ENCODE data around the gene SLC7A8. TPM values are rescaled to one million over a fixed set of nuclear protein-coding genes. Genes with fewer than 3 reads are reported as not detected.
A peak's percentile ranks its signal among the peaks of the same experiment; 100 is the strongest.

SLC7A8 gene
- polyA plus RNA-seq, 1 donor, result 5.6 TPM

DNA sequence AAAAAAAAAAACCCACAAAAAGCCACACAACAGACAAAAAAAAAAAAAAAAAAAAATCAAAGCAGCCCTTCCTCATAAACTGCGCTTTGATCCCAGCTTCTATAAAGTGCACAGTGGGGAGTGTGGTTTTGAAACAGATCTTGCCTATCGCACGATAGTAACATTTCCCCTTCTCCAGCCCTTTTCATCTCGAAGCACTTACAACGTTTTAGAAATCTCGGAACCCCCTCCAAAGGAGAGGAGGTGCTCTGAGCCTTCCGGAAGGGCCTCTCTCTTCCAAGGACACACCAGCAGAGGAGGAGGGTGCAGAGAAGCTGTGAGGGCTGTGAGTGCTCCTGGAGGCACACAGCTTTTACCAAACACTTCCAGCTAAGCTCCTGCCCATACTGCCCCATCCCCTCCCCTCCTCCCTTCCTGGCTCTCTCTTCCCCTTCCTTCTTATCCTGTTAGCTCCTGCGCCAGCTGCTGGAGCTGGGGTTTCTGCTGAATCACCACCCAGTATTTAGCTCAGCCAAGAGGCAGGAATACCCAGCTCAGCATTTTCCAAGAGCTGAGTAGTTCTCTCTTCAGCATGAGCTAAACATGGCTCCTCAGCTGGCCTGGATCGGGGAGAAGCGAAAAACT is 28.4 kb downstream of the SLC7A8 start:
- peak; percentile 85 for DNase-seq

DNA sequence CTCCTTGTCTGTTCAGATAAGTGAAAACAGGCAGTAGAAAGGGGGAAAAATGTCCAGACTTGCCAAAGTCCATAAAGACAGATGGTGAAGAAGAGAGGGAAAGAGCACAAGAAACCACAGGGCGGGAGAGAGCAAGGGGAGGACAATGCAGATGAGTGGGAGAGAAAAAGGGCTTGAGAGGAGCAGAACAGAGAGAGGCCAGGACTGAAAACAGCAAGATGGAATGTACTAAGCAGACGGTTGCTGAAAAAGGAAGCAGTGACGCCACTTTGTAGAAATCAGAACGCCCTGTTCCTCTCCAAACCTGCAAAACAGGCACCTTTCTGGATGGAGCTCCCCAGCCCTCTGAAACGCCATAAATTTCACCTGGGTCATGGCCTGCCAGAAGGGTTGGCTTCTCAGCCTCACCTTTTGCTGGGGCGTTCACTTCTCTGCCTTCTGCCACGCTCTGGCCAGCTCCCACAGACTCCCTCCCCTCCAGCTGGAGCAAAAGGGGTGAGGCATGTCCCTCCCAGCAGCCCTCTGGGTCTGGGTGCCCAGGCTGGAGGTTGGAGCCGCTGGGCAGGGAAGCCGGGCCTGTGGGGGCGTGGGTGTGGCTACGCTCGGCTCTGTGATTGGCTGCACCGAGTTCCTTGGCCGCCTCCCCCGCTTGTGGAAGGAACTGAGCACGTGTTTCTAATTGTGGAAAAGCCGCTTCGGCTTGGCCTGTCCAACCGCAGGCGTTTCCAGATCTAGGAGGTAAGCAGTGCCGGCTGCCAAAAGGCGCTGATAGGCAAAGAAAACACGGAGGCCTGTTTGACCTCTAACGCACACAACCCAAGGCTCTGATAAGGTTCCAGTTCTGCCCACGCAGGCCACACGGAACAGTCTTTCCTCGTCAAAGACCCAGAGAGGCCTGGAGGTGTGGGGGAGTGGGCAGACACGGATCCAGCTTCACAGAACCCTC is 29.3 kb downstream of the SLC7A8 start:
- DNase-seq, result peak; percentile 76

DNA sequence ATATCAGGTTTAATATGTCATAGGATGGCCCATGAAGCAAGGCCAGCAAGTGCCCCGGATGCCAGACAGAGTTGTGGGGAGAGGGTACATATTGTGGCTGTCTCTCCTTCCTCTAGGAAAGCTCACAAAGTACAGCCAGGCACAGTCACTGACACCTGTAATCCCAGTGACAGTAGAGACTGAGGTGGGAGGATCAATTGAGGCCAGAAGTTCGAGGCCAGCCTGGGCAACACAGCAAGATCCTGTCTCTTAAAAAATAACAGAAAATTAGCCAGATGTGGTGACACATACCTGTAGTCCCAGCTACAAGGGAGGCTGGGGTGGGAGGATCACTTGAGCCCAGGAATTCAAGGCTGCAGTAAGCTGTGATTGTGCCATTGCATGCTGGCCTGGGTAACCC is 32.1 kb downstream of the SLC7A8 start:
- DNase-seq, result no peak

DNA sequence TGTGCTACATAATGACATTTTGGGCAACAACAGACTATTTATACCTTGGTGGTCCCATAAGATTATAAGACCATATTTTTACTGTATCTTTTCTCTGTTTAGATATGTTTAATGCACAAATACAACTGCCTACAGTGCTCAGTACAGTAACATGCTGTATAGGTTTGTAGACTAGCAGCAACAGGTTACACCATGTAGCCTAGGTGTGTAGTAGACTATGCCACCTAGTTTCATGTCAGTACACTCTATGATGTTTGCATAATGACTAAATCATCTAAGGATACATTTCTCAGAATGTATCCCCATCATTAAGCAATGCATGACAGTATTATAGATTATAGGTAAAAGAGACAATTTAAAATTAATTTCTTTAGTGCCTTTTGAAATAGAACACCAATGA is 33.7 kb downstream of the SLC7A8 start:
- DNase-seq, result no peak

DNA sequence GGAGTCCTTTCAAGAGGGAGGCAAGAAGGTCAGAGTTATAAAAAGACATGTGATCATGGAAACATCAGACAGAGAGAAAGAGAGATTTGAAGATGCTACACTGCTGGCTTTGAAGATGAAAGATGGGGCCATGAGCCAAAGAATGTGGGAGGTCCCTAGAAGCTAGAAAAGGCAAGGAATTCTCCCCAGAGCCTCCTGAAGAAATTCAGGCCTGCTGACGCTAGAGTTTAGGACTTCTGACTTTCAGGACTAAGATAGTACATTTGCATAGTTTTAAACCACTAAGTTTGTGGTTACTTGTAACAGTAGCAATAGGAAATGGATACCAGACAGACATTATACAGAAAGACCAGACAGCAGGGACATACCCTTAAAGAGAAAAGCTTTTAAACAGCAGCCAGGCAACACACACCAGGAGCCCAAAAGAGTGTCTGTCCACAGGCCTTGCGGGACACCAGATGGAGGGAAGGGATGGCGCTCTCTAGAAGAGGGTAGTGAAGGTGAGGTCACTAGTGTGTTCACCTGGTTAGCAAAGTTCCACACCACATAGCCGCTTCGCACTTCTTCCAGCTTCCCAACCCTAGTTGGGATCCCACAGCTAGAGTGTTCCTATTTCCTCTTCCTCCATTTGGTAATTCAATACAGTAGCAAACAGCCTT is 34.7 kb downstream of the SLC7A8 start:
- DNase-seq, result no peak

DNA sequence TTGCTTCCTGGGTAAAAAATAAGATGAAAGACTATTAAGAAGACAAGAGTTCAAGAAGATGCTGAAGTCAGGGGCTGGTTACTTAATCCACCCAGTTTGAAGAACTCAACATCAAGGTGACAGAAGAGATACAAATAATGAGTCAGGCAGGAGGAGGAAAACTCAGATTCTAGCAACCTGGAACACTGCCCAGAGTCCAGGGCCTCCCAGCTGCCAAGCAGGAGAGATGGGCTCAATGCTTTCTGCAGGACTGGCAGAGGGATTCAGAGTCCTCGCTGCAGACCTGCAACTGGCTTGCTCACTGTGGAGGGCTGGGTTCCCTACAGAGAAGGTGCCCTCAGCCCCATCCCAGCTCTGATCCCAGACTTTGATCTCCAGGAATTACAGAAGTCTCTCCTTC is 35.8 kb downstream of the SLC7A8 start:
- DNase-seq, result no peak

DNA sequence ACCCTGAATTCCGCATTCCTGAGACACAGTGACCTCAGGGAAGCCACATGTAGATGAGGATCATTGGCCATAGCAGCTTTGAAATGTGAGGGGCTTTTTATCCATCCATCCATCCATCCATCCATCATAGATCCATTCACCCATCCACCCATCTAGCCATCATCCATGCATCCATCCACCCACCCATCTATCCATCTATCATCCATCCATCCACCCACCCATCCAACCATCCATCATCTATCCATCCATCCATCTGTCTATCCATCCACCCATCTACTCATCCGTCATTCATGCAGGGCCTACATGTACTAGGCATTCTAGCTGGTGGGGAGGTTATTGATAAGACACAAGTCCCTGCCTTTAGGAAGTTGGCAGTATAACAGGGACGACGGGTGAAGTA is 36.5 kb downstream of the SLC7A8 start:
- no peak for DNase-seq

DNA sequence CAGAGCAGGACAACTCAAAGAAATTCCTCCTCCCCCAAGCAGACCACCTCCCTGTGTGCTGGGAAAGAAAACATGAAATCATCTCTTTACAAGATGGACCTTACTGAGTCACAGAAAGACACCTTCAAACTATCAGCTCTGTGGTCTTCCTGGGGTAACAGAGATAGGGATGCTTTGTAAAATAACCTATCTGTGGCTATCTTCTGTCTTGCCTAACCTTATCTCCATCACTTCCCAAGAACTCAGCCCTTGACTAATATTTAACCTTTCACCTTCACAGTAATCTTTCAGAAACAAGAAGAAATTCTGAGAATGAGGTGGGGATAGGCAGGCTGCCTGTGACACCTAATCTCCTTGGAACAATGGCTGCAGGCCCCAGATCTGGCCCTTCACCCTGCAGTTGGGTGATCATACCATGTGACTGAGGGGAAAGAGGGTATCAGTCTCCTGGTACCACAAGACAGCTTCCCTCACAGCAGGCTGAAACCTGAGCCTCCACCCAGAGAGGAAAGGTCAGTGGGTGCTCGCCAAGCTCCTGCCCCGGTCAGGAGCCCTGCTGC is 37.0 kb downstream of the SLC7A8 start:
- no peak for DNase-seq

DNA sequence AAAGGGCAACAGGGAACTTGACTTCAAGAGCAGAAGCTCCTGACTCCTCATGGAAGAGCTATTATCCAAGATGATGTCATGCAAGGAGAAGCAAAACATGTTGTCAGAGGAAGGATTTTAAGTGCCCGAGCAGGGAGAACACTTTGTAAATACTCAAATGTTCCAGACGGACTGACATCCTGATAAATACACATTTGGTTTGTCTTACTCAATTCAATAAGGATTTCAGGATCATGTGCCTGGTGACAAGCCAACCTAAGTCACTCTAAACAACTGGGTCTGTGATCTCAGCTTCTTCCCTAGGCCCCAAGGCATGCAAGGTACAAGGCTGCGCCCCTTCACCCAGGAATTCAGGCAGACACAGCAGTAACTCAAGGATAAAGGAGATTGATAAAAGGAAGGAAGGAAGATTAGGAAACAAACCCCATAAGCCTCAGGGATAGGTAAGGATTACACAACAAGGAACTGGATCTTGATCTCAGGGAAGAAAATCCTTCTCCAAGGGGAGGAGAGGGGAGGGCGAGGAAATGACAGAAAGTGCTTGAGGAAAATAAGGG is 37.6 kb downstream of the SLC7A8 start:
- DNase-seq, result no peak

DNA sequence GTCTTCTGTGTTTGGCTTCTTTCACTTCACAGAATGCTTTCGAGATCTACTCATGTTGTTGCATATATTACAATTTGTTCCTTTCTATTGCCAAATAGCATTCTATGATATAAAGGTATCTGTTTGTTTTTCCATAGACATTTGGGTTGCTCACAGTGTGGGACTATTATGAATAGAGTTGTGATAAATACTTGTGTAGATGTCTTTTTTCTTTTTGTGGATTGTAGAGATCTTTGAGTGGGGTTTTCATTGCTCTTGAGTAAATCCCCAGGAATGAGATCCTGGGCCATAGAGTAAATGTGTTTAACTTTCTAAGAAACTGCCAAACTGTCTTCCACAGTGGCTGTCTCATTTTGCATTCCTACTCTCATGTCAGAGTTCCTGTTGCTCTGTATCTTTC is 39.5 kb downstream of the SLC7A8 start:
- DNase-seq, result no peak

DNA sequence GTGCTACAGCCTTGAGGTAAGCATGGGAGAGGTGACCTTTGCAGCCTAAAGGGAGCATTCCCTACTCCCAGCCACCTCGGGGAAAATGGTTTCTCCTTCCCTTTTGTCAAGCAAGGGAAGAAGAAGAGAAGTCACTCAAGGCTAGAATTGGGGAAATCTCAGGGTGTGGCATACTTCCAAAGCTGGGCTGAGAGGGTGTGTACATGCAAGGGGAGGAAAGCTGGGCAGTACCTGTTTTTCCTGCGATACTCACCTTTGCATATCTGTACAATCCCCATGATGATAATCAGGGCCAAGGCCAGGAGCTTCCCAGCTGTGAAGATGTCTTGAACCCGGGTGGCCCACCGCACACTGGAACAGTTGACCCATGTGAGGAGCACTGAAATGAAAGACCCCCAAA is 40.6 kb downstream of the SLC7A8 start:
- DNase-seq, result no peak

DNA sequence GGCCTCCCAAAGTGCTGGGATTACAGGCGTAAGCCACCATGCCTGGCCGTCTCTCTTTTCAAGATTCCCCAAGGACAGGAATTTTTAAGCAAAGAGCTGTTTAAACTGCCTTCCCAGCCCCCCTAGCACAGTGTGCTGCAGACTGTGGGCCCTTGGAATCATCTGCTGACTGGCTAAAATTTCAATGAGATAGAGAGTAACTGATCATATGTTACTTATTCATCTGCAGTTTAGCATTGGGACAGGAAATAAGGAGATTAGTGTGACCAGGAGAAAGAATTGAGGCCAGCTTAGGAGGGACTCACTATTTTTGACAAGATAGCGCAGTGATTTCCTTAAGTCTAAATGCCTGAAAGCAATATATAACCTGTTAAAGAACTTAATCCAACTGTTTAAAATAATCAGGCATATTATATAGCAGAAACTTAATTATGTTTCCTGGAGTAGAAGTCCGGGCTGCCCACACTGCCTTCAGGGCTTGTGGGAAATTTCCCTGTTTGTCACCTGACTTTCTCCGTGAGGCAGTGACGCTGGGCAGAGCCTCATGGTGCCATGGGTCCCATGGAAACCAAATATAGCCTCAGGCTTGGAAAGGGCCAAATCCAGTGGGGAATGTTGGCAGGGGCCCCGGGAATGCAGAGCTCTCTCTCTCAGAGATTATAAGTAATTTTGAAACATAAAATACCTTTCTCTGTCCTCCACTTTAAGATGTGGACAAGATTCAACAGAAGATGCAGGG is 41.6 kb downstream of the SLC7A8 start:
- peak; percentile 56 for DNase-seq

DNA sequence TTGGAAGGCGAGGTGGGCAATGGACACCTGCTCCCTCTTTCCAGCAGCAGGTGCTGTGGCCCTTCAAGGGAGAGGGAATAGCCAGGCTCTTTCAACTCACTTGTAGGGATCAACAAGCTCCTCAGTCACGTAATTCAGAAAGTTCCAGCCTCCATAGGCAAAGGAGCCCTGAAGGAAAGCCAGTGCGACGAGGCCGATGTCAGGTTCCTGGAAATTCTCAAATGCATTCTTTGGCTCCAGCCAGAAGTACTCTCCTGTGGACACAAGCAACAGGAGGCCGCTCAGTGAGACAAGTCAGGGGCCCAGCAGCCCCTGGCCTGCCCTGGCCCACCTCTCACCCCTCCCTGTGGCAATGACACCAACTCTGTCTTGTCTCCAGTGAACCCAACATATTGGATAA is 43.1 kb downstream of the SLC7A8 start:
- DNase-seq, result no peak

DNA sequence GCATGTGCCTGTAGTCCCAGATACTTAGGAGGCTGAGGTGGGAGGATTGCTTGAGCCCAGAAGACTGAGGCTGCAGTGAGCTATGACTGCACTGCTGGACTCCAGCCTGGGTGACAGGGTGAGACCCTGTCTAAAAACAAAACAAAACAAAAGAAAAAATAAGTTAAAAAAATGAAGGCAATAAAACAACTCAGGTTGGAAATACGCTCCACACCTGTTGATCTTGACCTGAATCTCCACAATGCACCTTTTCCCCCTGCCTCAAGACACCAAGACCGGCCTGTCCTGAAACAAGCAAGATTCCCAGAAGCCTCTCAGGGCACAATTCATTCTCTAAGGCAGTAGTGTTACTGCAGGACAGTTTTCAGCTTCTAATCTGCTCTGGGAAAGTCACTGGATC is 43.6 kb downstream of the SLC7A8 start:
- DNase-seq, result no peak

DNA sequence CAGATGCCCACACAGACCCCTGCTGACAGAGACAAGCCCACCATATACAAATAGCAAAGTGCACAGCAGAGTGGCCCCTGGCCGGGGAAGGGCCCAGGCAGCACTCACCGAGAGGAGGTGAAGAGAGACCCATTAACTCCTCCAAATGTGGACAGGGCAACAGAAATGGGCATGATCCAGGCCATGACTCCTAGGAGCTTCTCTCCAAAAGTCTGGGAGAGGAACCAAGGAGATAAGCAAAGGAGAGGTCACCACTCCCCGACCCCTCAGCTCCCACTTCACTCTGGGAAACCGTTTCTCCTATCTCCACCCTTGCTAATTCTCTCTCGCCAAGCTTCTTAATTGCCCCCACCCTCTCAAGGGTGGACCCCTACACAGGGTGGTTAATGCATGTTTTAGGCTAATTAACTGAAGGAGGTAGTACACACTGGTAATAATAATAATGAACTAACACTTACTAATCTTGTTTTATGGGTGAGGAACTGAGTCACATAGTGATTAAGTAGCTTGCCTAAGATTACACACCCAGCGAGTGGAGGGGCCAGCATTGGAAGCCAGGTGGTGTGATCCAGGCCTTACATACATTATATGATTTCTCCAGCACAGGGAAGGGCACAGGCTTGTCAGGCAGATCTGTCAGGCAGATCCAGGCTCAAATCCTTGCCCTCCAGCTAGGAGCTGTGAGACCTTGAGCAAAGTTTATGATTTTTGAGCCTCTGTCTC is 45.5 kb downstream of the SLC7A8 start:
- no peak for DNase-seq

DNA sequence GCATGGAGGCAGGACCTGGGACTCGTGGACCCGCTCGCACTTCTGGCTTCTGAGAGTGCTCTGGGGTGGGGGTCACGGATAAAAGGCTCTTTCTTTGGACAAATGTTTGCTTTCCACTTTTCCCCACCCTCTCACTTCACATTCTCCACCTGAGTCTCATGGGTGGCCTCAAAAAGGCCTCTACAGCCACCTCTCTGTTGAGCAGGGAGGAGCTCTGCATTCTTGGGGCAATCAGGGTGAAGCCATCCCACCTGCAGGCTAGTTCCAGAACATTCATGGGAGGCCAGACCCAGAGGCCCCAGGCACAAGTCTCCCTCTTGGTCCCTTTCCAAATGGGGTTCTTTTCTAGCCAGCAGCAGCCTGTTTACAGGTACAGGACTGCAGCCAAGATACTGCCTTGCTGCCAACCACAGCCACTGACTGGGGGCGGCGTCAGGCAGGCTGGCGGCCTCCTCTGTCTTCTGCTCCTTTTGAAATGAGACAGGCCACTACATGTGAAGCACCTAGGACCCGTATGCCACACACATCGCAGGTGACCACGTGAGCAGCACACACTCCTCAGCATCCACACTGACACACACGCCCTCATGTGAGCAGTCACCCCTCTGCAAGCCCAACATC is 46.2 kb downstream of the SLC7A8 start:
- DNase-seq, result no peak

DNA sequence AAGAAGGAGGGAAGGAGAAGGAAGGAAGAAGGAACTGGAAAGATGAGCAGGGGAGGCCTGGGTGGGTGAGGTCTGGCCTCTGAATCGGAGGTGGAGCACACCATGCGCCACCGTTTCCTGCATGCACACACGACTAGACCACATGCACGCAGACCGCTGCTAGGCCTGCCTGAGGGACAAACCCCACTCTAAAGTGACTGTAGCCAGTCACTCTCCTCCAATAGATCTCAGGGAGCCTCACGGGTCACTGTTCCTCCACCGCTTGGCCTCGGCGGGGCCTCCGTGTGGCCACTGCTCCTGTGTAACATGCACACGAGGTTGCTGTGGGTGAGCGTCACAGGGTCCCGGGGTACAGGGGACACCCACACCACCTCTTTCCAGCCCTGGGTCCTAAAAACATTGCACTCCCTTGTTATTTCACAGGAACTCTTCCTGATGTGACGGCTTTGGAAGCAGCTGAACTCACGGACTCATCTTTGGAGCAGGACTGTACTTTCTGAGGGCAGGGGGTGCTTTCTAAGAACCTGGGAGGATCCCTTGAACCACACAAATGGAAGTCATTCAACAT is 46.8 kb downstream of the SLC7A8 start:
- DNase-seq, result no peak

DNA sequence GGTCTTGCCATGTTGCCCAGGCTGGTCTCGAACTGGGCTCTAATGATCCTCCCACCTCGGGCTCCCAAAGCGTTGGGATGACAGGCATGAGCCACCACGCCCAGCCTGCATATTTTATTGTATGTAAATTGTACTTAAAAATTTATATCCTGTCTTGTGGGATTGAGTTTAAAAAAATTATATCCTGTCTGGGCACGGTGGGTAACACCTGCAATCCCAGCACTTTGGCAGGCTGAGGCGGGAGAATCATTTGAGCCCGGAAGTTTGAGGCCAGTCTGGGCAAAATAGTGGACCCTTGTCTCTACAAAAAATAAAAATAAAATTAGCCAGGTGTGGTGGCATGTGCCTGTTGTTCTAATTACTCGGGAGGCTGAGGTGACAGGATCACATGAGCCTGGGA is 50.5 kb downstream of the SLC7A8 start:
- no peak for DNase-seq

DNA sequence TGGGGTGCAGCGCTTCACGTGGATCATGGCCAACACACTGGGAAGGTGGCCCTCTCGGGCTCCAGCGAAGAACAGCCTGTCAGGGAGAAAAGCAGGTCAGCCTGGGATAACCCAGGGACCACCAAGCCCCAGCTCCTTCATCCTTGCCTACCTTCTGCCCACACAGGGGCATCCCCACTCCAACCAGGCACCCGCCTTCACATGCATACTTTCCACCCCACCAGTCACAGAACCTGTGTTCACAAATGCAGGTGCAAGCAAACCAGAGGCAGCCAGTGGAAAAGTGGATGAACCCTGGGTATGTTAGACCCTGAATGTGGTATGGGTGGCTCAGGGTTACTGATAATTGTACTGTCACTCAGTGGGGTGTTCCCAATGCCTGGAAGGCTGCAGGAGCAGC is 52.0 kb downstream of the SLC7A8 start:
- no peak for DNase-seq

DNA sequence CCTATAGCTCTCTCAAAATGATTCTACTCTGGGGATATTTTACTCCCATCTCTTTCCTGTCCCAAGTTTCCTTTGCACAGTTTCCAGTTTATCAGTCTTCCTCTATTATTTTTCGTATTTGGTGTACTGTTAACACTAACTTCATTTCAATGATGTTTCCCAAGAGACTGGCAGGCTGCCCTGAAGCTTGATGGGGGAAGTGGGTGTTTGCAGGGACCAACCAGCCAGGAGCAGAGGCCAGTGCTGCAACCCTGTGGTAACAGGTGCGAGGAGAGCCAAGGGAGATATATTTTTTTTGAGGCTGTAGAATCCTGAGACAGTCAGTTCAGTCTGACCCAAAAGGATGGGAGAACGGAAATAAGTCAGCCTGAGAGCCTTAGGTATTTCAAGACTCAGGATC is 52.6 kb downstream of the SLC7A8 start:
- no peak for DNase-seq

Measured in hindlimb muscle (tissue), 1 donor.